Measurements from ENCODE around the gene RPL13. TPM values are rescaled to one million over a fixed set of nuclear protein-coding genes. Genes with fewer than 3 reads are reported as not detected.
A peak's percentile ranks its signal among the peaks of the same experiment; 100 is the strongest.

RPL13 gene
- total RNA-seq, 3 donors from 2014 or later, result 1,693 to 1,792 (median 1,717) TPM

DNA sequence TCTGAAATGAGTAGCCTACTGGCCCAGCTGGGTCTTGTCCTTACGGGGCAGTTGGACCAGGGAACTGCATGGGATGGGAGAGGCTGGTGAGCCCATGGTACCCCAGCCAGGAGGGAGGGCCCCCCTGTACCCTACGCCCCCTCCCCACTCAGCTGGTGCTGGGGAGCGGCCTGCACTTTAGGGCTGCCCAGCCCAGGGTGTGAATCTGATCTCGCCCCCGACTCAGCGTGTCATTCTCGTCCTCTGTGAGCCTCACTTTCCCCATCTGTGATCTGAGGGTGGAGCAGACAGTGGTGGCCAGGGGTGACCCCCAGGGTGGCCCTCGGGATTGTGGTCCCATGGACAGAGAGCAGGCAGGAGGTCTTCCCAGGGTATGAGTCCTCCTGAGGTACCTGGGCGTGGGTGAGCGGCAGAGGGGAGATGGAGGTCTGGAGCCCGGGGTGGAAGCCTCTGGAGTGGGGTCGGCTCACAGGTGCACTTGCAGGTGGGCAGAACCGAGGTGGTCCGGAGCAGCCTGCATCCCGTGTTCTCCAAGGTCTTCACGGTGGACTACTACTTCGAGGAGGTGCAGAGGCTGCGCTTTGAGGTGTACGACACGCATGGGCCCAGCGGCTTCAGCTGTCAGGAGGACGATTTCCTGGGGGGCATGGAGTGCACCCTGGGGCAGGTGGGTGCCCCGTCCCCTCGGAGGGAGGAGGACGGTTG, 16.7 kb downstream of the RPL13 start:
- no peak for ATAC-seq
- peaks cover 19% of the 10 kb centered on the region for H3K4me1 ChIP-seq (ENCODE audit: low read depth)
- intact Hi-C loops (cut with DNase I, micrococcal nuclease), result no loop called here
- no peaks in the 10 kb centered on the region for H3K36me3 ChIP-seq (ENCODE audit: low read depth)
- TF ChIP-seq, protein P1, sequence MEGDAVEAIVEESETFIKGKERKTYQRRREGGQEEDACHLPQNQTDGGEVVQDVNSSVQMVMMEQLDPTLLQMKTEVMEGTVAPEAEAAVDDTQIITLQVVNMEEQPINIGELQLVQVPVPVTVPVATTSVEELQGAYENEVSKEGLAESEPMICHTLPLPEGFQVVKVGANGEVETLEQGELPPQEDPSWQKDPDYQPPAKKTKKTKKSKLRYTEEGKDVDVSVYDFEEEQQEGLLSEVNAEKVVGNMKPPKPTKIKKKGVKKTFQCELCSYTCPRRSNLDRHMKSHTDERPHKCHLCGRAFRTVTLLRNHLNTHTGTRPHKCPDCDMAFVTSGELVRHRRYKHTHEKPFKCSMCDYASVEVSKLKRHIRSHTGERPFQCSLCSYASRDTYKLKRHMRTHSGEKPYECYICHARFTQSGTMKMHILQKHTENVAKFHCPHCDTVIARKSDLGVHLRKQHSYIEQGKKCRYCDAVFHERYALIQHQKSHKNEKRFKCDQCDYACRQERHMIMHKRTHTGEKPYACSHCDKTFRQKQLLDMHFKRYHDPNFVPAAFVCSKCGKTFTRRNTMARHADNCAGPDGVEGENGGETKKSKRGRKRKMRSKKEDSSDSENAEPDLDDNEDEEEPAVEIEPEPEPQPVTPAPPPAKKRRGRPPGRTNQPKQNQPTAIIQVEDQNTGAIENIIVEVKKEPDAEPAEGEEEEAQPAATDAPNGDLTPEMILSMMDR (IDR thresholded peaks at IDR 0.05), result no peak
- H3K4me3 ChIP-seq, result no peak overlapping the region
- peak in 1 of 3 donors; percentile 45 for DNase-seq
- H3K9me3 ChIP-seq, result no peaks in the 10 kb centered on the region

DNA sequence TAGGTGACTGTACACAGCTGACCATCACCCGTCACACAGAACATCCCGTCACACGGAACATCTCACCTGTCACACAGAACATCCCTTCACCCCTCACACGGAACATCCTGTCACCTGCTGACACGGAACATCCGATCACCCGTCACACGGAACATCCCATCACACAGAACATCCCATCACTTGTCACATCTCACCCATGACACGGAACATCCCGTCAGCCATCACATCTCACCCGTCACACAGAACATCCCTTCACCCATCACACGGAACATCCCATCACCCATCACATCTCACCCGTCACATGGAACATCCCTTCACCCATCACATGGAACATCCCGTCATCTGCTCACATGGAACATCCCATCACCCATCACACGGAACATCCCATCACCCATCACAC, 18.9 kb downstream of the RPL13 start:
- H3K9me3 ChIP-seq, result no peaks in the 10 kb centered on the region
- no peak overlapping the region for H3K4me3 ChIP-seq
- no peaks in the 10 kb centered on the region for H3K36me3 ChIP-seq (ENCODE audit: low read depth)
- TF ChIP-seq, protein P1 (IDR thresholded peaks at IDR 0.05), result no peak
- DNase-seq (no peak), ATAC-seq (no peak)
- H3K4me1 ChIP-seq (ENCODE audit: low read depth), result peaks cover 12% of the 10 kb centered on the region
- intact Hi-C loops (cut with DNase I, micrococcal nuclease), result no loop called here

DNA sequence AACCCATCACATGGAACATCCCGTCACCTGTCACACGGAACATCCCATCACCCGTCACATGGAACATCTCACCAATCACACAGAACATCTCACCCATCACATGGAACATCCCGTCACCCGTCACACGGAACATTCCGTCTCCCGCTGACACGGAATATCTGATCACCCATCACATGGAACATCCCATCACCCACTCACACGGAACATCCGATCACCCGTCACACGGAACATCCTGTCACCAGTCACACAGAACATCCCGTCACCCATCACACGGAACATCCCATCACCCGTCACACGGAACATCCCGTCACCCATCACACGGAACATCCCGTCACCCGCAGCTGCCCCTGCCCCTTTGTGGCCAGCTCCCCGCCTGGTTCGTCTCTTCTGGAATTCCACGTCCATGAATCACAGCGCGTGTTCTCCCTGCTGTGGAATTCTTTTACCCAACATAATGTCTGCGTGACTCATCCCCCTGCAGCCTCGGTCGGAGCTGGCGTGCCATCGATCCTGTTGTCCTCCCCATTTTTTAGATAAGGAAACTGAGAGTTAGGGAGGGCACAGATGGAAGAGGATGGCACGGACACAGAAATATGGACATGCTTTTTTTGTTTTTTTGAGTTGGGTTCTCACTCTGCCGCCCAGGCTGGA, 20.7 kb downstream of the RPL13 start:
- H3K4me1 ChIP-seq (ENCODE audit: low read depth), result no peaks in the 10 kb centered on the region
- no peak for ATAC-seq
- TF ChIP-seq, protein P1 (IDR thresholded peaks at IDR 0.05), result no peak
- DNase-seq, result peak in 1 of 3 donors; percentile 47
- no peaks in the 10 kb centered on the region for H3K9me3 ChIP-seq
- intact Hi-C loops (cut with DNase I, micrococcal nuclease), result no loop called here
- no peak overlapping the region for H3K4me3 ChIP-seq
- no peaks in the 10 kb centered on the region for H3K36me3 ChIP-seq (ENCODE audit: low read depth)

DNA sequence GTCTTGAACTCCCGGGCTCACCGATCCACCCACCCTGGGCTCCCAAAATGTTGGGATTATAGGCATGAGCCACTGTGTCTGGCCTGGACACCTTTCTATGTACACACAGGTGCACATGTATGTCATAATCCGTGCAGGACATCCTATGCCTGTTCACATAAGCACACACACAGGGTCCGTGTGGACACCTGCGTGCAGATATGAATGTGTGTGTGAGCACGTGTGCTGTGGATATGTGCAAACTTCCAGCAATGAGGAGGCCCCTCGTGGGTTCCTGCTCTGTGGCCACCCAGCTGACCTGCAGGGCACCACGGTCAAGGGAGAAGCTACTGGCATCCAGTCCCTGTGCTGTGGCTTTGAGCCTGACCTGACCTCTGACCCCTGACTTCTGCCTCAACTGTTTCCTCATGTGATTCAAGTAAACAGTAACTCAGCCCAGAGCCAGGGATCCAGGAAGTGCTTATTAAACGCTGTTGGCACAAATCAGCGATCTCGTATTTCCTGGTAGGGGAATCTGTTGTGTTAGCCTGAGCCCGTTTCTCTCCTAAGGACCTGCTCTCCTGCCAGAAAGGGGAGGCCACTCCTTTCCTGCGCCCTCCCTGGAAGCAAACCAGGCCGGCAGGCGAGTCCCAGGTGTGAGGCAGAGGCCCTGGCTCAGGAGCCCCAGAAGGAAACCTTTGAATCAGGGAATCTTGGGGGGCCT, 21.5 kb downstream of the RPL13 start:
- DNase-seq (peak in 1 of 3 donors; percentile 64), ATAC-seq (peak; percentile 85)
- Histone ChIP-seq H3K9me3 (no peaks in the 10 kb centered on the region), H3K4me1 (ENCODE audit: low read depth) (no peaks in the 10 kb centered on the region), H3K4me3 (no peak overlapping the region), H3K36me3 (ENCODE audit: low read depth) (no peaks in the 10 kb centered on the region)
- intact Hi-C loops (cut with DNase I, micrococcal nuclease), result no loop called here
- TF ChIP-seq, protein P1 (IDR thresholded peaks at IDR 0.05), result no peak

DNA sequence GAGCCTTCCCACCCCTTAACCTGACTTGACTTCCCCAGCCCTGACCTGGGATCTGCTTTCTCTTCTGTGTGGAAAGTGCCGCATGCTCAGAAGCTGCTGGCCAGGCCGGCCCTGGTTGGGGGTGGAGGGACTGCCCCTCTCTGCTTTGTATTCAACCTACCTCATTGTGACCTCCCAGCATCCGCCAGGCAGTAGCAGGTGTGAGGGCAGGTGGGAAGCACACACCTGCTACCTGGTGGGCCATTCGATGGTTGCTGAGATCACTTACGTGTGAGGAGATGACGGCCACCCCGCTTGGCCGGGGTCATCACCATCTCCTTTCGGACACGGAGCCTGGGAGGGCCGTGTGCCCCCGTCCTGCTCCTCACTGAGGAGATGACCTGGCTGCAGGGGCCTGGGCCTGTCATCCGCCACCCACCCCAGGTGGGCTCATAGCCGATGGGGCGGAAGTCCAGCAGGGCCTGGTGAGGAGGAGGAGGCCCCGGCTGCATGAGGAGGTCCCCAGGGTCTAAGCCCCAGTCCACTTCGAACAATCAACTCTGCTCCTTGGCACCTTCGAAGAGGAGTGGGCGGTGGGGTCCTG, 22.2 kb downstream of the RPL13 start:
- DNase-seq (no peak), ATAC-seq (peak; percentile 7)
- TF ChIP-seq, protein P1 (IDR thresholded peaks at IDR 0.05), result no peak
- Histone ChIP-seq H3K9me3 (no peaks in the 10 kb centered on the region), H3K4me3 (no peak overlapping the region), H3K4me1 (ENCODE audit: low read depth) (no peaks in the 10 kb centered on the region), H3K36me3 (ENCODE audit: low read depth) (no peaks in the 10 kb centered on the region)
- intact Hi-C loops (cut with DNase I, micrococcal nuclease), result no loop called here
